Fibroblast of the conjunctiva (primary cell): ENCODE data around the gene SCAF8.

Experiments used
- DNase-seq: peaks from one replicate; pipeline ENCODE4 v3.0.0-alpha.2; 2010; ENCODE audit warnings: low read depth

Gene SCAF8

DNA sequence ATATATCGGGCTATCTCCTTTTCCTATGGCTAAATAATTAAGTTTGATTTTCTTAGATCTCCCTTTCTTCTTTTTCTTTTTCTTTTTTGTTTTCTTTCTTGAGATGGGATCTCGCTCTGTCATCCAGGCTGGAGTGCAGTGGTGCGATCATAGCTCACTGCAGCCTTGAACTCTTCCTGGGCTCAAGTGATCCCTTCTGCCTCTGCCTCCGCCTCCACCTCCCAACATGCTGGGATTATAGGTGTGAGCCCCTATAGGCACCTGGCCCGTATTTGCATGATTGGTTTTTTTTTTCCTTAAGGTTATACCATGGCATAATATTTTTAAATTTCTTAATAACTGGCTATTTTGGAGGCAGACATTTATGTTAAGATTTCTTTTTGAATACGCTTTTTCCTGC, 106.3 kb downstream of the SCAF8 start:
- no peak for DNase-seq

DNA sequence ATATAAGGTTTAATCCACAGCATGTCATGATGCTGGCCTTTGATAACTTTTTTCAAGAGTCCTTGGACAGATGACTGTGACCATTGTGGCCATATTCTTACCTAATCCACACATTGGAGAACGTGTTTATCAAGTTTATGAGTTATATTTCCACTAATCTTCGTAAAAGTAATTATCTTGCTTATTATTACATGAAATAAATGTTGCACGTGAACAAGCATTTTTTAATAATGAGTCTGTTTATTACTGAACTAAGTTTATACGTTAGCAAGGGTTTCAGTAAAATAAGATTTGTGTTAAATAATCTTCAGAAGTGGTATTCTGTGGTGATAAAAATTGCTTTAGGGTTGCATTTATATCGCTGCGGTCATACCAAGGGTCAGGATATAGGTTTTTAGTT, 107.1 kb downstream of the SCAF8 start:
- no peak for DNase-seq

DNA sequence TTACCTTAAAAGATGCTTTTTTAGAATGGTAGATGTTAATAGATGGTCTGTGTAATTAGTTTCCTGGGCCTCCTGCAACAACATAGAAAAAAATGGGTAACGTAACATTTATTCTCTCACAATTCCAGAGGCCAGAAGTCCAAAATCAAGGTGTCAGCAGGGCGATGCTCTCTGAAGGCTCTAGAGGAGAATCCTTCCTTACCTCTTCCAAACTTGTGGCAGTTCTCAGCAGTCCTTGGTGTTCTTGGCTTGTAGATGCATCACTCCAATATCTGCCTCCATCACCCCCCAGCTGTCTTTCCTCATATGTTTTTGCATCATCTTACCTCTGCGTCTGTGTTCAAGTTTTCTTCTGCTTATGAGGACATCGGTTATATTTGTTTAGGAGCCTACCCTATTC, 107.9 kb downstream of the SCAF8 start:
- no peak for DNase-seq

DNA sequence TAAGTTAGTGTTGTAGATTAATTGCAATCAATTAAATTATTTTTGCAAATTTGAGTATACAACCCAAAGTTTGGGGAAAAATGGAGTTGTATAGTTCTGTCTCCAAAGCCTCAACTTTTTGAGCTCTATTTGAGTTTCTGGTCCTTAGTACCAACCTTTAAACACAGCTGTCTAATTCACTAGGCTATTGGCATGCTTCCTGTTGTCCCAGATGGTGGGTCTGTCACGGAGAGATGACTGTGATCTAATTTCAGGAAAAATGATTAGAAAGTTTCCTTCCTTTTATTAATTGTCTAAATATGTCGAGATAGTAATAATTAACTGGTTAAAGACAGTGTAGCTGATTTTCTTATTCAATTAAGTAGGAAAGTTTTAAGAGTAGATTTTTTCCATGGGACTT, 109.6 kb downstream of the SCAF8 start:
- DNase-seq = no peak

DNA sequence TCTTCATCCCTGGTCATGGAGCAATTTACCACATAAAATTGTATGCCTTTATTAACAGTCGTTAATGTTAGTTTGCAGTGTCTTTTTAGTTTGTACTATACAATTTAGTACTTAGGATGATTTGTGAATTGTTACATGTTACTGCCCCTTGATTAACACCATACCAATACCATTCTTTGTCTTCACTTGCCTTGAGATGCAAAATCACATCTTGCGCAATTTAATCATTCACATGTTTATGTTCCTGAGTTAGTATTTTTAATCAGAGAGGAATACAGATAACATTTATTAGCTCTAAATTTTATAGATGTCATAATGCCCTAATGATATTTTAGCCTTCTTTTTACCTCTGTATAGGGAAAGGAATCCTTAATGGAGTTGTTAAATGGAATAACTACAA, 114.1 kb downstream of the SCAF8 start:
- no peak for DNase-seq

DNA sequence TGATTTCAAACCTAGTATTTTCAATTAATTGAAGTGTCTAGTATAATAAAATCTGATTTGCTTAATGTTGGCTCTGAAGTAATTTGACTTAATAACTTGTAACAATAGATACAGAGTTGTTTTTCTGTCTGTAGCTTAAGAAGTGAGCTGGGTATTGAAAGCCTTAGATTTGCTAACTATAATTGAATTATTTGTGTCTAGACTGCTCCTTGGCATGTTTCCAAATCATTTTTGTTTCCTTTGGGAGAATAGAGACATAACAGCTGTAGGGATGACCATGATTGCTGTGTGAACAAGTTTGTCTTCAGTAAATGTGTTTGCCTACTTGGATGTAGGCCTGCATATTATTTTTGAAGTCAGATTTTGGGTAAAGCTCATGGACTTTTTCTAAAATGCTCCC, 115.4 kb downstream of the SCAF8 start:
- no peak for DNase-seq

DNA sequence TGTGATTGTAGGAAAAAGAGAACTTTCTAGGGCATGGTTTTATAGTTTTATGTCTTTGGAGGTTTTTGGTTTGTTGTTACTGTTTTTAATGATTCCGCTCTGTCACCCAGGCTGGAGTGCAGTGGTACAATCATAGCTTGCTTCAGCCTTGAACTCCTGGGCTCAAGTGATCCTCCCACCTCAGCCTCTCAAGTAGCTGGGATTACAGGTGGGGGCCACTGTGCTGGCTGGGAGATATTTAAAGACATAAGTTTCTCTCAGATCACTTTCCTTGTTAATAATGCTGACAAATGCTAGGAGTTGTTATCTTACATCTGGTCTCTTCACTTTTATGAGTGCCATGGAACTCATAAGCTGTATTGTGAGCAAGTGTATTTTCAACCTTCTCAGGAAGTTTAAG, 116.3 kb downstream of the SCAF8 start:
- DNase-seq = no peak

DNA sequence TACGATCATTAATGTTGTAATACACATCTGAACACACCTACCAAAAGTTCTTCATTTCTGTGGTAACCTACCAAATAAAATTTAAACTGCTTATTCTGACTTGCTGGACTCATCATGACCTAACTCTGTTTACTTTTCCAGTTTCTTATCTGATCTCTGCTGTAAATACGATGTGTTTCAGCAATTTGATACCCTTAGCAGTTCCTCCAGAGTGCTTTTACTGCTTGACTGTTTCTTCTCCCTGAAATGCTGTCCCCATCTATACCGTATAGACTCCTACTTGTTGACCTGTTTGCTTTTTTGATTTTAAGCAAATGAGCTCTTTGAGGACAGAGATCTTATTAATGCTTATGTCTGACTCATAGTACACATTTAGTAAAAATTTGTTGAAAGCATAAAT, 119.5 kb downstream of the SCAF8 start:
- no peak for DNase-seq

DNA sequence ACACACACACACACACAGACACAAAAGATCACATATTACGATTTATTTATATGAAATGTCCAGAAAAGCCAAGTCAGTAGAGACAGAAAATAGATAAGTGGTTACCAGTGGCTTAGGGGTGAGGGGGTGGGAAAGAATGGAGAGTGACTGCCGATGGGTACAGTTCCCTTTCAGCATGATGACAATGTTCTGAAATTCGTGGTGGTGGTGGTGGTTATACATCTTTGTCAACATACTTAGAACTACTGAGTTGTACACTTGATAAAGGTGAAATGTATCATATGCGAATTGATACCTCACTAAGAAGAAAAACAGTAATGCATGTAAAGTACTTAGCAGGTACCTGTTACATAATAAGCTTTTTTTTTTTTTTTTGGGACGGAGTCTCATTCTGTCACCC, 124.3 kb downstream of the SCAF8 start:
- DNase-seq = no peak

DNA sequence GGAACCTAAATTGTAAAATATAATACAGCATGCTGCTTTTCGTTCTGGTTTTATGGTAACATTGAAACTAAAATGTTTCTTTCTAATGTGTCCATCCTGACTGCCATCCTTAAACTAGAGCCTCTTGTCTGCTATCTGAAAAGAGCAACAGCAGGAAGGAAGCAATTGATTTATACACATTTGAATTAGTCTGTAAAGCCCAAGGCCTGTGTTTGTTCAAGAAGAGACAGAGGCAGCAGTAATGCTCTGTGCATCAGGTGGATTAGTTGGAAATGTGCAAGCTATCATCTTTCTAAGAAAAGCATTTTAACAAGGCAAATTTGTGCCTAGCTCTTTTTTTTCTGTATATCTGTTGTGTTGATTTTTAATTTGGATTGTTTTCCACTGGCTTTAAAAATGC, 128.6 kb downstream of the SCAF8 start:
- no peak for DNase-seq

DNA sequence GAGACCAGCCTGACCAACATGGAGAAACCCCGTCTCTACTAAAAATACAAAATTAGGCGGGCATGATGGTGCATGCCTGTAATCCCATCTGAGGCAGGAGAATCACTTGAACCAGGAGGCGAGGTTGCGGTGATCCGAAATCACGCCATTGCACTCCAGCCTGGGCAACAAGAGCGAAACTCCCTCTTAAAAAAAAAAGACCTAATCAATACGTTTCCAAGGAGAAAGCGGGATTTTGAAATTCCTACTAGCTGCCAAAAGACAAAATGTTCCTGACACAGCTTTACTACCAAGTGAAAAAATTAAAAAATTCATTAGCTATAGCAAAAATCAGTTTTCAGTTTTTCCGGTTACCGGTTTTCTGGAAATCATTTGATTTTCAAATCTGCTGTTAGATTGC, 129.3 kb downstream of the SCAF8 start:
- no peak for DNase-seq

DNA sequence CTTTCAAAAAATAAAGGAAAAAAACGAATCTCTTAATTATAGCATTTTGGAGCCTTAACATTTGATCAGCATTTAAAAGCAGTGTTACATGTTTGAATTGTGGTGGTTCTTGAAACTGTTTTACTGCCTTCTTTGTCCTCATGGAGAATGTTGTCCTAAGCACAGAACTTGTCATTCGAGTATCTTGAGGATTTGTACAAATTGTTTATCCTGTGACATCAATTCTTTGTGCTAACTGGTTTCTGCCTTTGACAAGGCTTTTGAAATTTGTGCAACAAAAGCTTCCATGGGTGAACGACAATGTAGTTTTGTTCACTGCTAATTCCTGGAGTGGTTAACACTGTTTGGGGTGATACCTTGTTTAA, 130.8 kb downstream of the SCAF8 start:
- DNase-seq = no peak

DNA sequence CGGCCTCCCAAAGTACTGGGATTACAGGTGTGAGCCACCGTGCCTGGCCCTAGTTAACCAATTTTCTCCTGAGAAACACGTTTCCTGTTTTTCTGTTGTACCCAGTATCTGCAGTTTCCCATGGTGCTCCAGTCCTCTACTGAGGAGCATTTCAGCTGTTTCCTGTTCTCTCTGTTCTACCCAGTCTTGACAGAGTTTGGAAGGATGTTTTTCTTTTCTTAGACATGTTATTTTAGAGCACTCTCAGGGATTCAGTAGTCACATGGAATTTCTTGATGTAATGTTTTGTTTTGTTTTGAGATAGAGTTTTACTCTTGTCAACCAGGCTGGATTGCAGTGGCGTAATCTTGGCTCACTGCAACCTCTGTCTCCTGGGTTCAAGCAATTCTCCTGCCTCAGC, 132.1 kb downstream of the SCAF8 start:
- DNase-seq = no peak

DNA sequence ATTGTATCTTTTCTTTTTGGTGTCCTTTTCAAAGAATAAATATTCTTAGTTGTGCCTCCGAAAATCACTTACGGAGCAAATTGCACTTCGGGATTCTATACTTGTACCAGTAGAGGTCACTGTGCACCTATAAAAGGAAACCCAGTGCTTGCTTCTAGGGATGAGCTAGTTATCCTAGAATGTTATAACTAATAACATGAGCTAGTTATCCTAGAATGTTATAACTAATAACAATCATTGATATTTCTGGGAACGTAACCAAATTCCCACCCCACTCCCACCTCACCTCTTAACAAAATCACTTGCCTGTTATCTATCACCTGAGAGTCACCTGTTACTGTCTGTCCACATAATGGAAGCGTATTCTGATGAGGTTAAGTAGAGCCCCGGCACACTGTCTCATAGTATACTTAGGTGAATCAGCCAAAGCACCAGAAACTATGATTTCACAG, 135.0 kb downstream of the SCAF8 start:
- DNase-seq = peak; percentile 46

DNA sequence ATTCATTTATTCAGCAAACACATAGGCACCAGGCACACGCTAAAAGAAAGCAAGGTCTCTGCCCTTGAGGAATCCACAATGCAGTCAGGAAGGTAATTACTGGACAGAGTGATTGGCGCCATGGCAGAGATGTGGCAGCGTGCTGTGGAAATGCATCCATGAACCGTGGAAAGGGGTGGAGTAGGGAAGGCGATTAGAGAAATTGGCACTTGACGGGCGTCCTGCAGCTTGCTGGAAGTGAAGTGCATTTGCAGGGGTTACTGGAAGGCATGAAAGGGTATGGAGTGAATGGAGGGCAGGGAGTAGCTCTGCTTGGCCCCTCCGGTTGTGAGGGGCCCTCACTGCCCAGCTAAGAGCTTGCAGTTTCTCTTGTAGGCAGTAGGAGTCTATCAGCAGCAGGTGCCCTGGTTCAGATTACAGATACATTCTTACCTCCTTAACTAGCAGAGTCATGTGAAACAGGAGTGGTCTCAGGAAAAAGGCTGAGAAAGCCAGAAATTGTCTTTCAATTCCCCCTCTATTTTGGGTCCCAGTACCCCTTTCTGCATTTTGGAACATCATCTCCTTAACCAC, 139.4 kb downstream of the SCAF8 start:
- no peak for DNase-seq

DNA sequence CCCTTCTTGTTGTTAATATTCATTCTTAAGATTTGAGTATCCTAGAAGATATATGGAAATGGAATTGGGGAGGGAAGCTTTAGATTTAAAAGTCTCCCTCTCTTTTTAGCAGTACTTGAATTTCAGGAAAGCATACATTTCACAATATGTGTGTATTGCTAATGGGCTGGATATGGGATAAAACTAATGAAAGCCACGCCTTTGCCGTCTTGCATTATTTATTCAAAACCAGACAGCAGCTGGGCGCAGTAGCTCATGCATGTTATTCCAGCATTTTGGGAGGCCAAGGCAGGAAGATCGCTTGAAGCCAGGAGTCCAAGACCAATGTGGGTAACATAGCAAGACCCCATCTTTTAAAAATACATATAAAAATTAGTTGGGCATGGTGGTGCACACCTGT, 140.3 kb downstream of the SCAF8 start:
- no peak for DNase-seq

DNA sequence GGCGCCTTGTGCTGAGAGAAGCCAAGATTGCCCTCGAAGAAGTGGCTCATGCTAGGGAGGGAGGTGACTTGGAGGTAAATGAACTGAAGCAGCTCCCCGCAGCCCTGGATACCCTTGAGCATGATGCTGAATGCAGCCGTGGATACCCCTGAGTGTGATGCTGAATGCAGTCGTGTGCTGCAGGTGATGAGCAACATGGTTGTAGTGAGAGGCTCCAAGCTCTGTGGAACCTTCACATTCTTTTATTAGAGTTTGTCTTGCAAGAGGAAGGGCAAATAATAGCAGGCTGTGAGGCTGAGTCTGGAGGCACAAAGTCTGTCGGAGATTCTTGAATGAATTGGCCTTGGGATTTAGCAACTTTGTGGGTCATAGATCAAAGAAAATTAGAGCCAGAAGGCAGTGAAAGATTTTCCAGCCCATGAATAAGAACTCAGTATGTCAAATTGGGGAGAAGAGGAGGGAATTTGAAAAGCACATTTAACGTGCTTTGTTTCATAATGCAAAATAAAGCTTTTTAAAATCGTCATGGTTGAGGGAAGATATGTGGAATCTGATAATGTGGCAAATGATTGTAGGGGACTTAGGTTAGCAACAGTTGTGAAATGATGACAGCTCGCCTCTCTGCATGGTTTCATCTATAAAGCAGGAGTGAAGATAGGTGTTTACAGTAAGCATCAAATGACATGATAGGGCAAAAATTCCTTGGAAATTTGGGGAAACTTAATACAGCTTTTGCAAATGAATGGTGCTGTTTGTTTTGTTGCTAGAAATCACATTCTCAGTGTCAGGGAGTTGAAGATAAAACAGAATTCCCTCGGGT, 141.8 kb downstream of the SCAF8 start:
- DNase-seq = no peak

DNA sequence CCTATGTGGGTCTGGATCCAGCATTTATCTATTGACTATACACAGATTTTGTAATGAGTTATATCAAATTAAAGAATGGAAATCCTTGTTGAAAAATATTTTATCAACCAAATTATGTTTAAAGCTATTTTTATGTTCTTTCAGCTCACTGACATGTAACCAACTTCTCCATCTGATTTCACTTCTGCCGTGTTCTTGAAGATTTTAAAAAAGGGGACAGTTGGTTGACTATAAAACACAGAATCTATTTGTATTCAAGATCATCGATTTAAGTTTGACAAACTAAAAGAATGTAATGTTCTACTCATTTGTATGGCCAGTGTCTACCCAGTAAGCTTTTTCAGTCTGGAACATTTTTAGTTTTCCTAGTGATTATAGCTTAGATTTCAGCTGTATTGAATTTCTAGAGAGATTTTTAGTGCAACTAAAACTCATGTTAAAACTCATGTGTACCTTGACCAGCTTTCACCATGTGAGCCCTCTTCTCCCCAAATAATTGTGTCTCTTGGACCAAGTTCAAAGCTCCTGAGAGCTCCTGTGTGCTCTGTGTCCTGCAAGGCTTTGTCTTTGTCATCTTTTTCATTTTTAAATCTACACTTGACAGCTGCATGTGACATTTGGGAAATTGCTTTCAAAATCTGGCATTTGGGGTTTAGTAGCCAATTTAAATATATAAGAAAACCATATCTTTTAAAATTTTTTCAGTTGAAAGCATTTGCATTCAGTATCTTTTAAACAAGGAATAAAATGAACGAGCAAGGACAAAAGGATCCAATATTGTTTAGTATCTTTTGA, 143.5 kb downstream of the SCAF8 start:
- DNase-seq = no peak

DNA sequence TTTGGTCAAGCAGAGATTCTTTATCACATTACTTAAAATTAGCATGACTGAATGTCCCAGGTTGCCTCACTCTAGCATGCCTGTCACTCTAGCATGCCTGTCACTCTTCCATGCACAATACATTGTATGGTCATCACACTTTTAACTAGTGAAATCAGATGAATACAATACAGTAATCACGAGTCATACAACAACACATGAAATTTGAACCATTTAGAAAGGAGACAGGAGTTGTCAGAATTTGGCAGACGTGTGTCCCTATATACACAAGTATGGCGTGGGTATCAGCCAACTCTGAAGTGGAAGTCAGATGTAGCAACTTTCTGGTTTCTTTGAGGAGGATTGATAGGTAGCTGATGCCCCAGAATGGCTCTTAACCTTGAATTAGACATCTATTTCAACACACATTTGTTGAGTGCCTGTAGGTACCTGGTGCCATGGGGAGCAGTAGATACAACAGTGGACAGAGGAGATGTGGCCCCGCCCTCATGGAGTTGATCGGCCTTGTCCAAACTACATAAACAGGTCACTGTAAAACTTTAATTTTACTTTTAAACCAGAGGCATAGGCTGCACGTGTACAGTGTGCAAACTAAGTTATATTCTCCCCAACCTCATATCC, 145.8 kb downstream of the SCAF8 start:
- DNase-seq = no peak

DNA sequence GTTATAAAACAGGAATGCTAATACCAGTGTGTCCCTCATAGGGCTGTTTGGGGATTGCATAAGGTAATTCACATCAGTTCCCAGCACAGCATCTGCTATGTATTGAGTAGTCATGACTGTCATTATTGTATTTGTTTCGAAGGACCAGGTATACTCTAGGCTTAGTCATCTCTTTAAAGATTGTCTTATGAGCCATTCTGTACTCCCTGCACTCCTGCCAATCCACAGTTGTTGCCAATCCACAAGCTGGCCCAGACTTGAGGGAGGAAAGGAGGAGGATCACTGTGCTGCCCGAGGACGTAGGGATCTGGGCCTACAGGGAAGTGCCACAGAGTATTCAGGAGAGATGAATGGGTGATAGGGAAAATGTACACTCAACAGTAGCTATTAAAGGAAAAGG, 148.9 kb downstream of the SCAF8 start:
- no peak for DNase-seq
